CD1c-positive myeloid dendritic cell (primary cell): ENCODE measurements around the gene QRICH1.

ENCODE experiments used
- DNase-seq: peaks from one replicate; pipeline ENCODE4 v3.0.0-alpha.2; 2016; ENCODE audit errors: extremely low spot score

Gene QRICH1

GRCh38 chr3:48999085-48999858 is 94.6 kb downstream of the QRICH1 start:
- DNase-seq = no peak

DNA sequence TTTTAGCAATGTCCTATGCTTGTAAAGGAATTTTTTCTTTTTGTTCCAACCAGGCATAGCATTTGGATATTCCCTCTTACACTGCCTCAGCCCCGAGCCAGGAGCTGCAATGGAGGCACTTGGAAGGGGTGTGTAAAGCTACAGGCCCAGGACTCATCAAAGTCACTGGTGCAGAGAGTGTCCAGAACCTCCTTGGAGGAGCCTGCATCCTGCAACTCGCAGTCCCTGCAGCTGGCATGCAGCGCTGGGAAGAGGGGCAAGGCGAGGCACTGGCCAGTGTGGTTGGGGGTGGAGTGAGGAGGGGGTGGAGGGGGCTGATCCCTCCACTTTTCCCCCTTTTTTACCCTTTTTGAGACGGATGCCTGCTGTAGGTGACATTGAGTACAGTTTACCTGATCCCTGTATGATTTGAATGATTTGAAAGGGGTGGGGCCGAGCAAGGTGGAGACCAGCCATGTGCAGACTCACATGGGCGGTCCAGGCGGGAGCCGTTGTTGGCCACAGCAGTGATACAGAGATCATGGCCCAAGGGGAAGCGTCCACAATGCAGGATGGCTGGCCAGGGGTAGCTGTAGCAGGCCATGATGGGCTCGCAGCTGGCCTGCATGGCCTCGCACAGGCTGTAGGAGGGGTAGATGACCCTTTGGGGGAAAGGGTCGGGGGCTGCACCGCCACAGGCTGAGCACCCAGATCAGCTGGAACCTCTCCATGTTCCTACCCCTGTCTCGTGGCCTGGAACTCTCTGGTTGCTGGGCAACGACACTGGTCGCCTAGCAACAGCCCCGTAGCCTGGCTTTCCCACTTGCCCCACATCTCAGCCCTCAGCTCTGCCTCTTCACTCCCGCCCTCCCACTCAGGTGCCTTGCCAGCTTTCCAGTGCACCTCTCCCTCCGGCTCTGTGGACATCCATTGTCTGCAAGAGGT is 95.9 kb downstream of the QRICH1 start:
- DNase-seq = no peak

GRCh38 chr3:48997102-48997635 is 96.7 kb downstream of the QRICH1 start:
- DNase-seq = no peak

DNA sequence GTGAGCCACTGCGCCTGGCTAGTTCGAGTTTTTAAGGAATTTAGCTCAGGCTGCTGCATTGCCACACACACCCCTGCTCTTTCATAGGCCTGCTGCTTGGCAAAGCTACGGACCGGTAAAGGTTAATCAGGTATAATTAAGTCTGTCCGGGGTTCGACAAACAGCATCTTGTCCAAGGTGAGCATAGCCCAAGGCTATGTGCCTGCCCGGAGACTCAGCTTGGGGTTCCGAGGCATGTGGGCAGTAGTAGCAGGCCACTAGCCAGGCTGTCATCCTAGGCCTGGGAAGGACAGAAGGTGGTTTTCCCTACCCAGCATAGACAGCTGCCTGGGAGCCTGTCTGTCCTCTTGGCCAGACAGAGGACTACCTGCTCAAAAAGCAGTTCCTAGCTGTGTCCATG is 97.2 kb downstream of the QRICH1 start:
- DNase-seq = no peak

DNA sequence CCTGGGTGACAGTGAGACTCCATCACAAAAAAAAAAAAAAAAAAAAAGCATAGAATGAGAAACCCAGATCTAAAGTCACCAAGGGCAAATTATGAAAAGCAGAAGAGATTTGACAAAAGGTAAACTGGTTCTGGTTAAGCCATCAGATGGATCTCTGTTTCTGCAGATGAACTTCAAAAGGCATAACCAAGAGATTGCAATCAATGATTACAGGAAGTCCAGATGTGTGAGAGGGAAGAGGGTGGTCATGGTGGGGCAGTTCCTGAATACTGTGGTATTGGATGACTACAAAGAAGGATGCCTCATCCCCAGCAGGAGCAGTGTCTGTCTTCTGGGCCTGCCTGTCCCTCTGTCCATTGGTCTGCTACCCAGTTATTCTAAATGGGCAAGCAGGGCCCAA is 100.0 kb downstream of the QRICH1 start:
- peak; percentile 24 for DNase-seq

DNA sequence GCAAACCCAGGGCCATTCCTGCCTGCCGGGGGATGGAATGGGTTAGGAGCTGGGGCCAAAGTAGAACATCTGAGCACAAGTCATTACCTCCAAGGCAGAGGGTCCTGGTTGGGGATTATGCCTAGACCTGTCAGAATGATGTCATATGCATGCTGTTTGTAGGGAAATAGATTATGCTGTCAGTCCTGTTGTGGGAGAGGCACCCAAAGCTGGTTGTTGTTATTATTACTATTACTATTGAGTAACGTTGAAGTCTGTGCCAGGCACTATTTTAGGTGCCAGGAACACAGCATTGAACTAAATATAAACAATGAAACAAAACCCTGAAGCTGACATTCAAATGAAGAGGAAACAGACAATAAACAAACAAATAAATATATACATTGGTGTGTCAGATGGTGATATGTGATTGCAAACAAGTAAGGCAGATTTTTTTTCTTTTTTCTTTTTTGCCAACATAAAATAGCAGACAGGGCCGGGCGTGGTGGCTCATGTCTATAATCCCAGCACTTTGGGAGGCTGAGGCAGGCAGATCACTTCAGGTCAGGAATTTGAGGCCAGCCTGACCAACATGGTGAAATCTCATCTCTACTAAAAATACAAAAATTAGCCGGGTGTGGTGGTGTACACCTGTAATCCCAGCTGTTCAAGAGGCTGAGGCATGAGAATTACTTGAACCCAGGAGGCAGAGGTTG is 101.9 kb downstream of the QRICH1 start:
- no peak for DNase-seq

DNA sequence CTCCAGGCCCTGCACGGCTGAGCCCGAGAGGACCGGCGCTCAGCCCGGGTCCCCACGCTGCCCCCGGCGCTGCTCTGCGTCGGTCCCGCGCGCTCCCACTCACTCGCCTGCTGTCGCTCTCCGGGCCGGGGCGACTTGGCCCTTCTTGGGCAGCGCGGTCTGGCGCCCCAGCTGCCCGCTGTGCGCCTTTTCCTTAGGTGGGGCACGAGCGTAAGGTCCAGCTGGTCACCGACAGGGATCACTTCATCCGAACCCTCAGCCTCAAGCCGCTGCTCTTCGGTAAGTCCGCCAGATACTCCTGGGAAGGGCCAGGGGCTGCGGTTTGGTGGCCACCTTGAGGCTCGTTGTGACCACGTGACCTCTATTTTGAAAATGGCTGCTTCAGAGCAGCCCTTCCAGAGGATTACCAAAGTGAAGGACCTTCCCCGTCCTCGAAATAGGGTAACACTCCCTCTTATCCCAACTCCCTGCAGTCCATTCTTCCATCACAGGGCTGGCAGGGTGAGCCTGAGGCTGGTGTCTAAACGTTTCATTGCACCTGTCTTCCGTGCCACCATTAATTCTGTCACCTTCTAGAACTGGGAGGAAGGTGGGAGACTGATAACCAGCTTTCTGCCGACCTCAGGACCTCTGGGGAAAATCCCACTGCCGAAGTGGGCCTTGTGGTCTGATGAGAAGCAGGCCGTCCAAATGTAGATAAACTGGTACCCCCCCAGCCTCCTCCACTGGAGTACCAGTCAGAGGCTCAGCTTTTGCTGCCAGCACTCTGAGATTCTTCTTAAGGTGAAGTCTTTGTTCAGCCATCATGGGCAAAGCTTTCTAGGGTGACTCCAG is 103.0 kb downstream of the QRICH1 start:
- DNase-seq = peak; percentile 42

DNA sequence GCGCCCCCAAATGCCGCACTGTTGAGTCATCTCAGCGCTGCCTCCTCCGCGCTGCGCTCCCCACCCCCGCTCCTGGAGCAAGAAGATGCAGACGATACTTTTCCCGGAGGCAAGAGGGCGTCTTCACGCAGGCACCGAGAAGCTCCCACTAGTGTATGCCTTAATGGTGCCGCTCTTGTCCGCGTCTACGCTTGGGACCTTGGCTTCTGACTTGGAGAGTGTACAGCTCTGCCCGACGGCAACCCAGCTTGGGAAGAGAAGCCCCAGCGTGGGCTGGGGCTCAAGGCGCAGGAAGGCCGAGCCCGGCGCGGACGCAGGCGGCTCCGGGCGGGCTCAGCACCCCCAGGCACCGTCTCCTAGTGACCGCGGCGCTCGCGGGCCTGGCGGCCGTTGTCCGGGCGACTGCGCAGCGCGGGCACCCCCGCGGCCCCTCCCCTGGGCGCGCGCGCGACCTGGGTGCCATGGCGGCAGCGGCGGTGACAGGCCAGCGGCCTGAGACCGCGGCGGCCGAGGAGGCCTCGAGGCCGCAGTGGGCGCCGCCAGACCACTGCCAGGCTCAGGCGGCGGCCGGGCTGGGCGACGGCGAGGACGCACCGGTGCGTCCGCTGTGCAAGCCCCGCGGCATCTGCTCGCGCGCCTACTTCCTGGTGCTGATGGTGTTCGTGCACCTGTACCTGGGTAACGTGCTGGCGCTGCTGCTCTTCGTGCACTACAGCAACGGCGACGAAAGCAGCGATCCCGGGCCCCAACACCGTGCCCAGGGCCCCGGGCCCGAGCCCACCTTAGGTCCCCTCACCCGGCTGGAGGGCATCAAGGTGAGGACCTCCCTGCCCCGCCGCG is 103.9 kb downstream of the QRICH1 start, which contains the start of gene P4HTM:
Gene P4HTM (plus strand): TSS at position 446 of the 840 bp plus-strand sequence. CDS start 16 bp downstream, at position 462.
- DNase-seq = peak; percentile 89

DNA sequence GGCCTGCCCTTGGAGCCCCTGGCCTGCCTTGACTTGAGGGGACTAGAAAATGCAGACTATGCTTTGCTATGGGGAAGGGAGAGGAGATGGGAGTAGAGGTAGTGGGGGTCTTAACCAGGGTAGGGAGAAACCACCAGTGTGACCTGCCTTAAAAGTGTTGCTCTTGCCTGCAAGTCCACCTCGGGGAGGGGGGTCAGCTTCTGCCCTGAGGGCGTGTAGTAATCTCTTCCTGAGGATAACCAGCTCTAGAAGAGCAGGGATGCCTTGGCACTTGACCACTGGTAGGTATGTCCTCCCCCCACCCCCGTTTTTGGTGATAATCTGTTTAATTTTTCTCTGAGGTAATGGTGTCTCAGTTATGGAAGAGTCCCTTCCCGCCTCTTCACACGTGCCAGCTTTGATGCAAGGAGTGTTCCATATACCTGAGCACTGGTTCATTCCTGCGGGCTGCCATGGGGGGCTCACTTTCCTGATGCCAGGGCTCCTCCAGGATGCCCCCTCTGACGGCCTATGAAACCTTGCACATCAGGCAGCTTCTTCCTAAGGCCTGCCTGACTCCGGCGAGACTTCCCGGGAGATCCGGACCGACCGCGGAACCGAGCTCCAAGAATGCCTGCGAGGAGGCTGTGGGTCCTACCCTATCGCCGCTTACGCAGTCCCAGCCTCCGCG is 104.6 kb downstream of the QRICH1 start:
- no peak for DNase-seq

GRCh38 chr3:48985831-48986376 is 108.0 kb downstream of the QRICH1 start:
- no peak for DNase-seq

DNA sequence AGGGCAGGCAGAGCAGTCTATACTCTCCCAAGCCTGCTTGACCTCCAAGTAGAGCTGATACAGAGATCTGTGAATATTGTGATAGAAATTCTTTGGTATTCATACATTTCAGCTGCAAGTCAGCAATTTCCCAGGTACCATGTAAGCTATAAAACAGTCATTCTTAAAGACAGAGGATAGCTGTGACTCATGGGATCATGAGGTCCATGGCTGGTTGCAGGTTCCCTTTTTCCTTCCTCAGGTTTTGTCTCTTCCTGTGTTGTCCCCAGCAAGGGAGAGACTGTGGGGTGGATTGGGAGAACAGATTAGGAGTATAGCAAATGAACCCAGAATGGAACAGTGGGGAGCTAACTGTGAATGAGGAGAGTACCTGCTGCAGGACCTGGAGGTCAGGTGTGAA is 109.2 kb downstream of the QRICH1 start:
- peak; percentile 61 for DNase-seq

- no peak for DNase-seq
These were observed 110.8 kb downstream of the QRICH1 start for GRCh38 chr3:48983096-48983495.

DNA sequence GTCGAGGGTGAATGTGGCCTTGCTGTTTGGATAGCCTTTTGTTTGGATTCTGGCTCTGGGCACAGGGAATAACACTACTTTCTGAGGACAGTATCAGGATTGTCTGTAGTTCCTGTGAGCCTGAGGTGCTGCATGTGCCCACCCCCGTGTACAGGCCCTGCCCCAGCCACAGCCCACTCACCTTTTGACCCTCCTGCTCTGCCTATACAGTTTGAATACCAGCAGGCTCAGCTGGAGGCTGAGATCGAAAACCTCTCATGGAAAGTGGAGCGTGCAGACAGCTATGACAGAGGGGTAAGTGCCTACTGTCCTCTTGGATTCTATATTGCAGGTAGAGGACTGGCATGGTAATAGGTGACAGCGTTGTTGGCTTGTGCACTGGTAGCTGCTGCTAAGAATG is 111.2 kb downstream of the QRICH1 start:
- DNase-seq = no peak

DNA sequence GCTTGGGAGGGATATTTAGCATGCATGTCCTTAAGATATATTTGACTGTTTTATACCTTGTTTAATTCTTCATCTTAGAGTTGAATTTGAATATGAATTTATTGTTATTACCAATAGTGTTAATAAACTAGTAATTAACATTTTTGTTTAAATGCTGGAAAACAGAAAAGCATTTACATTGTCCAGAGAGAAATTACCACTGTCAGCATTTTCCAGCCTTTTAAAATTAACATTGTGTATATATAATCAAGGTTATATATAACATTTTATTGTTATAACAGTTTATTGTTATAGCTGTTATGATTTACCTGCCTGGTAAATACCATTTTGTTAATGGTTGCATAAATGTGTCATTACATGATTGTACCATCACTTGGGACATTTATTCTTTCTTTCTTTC is 111.9 kb downstream of the QRICH1 start:
- DNase-seq = no peak

- no peak for DNase-seq
These were observed 113.6 kb downstream of the QRICH1 start for GRCh38 chr3:48980295-48980694.
